Testis (tissue), 2 donors: ENCODE measurements around the gene SRSF8.

ENCODE experiments used
- CTCF ChIP-seq, 3 experiments: fragments of 450-650 bp in 2 of 3; fragments of 200-600 bp in 1 of 3; sonication (generic) in 1 of 3; IDR thresholded peaks; one replicate each; pipeline ENCODE4 v1.5.1; 2016 to 2019; ENCODE audit warnings: antibody characterized with exemption in 3 of 3, mild to moderate bottlenecking in 2 of 3, moderate library complexity in 1 of 3
- POLR2A ChIP-seq: fragments of 450-650 bp; IDR thresholded peaks from one replicate; pipeline ENCODE4 v1.6.1; 2017; ENCODE audit warnings: antibody characterized with exemption, mild to moderate bottlenecking, moderate library complexity

GRCh38 chr11:95024958-95025357 is 41.8 kb upstream of the SRSF8 start, which contains the start of gene KDM4E:
- TF ChIP-seq CTCF (IDR thresholded peaks at IDR 0.05) (no peak), POLR2A (no peak)
